ENCODE results near the gene ROBO3.

Gene ROBO3

GRCh38 chr11:124865181-124865901 lies at the start of gene ROBO3:
TSS of gene ROBO3 (plus strand) at chr11:124865432. CDS start at chr11:124865578, 146 bp downstream.
- DNase-seq = no peak

- DNase-seq = no peak
Measured at GRCh38 chr11:124817036-124817435, 48.2 kb upstream of the ROBO3 start.

- DNase-seq = no peak
Measured at GRCh38 chr11:124821995-124822730, 43.1 kb upstream of the ROBO3 start.

- DNase-seq = no peak
Measured at GRCh38 chr11:124823512-124824376, 41.5 kb upstream of the ROBO3 start.

- DNase-seq = no peak
Measured at GRCh38 chr11:124825876-124826275, 39.4 kb upstream of the ROBO3 start.

GRCh38 chr11:124829986-124830385 lies 35.2 kb upstream of the ROBO3 start:
- DNase-seq = no peak

GRCh38 chr11:124830749-124831148 lies 34.5 kb upstream of the ROBO3 start:
- no peak for DNase-seq

GRCh38 chr11:124831897-124832296 lies 33.3 kb upstream of the ROBO3 start:
- DNase-seq = no peak

GRCh38 chr11:124832571-124832970 lies 32.7 kb upstream of the ROBO3 start:
- no peak for DNase-seq

- DNase-seq = no peak
Measured at GRCh38 chr11:124834526-124835180, 30.6 kb upstream of the ROBO3 start.

GRCh38 chr11:124835918-124836317 lies 29.3 kb upstream of the ROBO3 start:
- no peak for DNase-seq

GRCh38 chr11:124837491-124837856 lies 27.8 kb upstream of the ROBO3 start:
- DNase-seq = no peak

GRCh38 chr11:124838805-124839127 lies 26.5 kb upstream of the ROBO3 start:
- no peak for DNase-seq

GRCh38 chr11:124839128-124839971 lies 25.9 kb upstream of the ROBO3 start:
- no peak for DNase-seq

- DNase-seq = no peak
Measured at GRCh38 chr11:124839972-124840621, 25.1 kb upstream of the ROBO3 start.

GRCh38 chr11:124840666-124841065 lies 24.6 kb upstream of the ROBO3 start:
- no peak for DNase-seq

- no peak for DNase-seq
Measured at GRCh38 chr11:124841201-124841600, 24.0 kb upstream of the ROBO3 start.

GRCh38 chr11:124841840-124842239 lies 23.4 kb upstream of the ROBO3 start:
- no peak for DNase-seq

GRCh38 chr11:124842305-124842704 lies 22.9 kb upstream of the ROBO3 start:
- DNase-seq = no peak

GRCh38 chr11:124843616-124843910 lies 21.7 kb upstream of the ROBO3 start:
- DNase-seq = no peak

GRCh38 chr11:124844664-124845079 lies 20.6 kb upstream of the ROBO3 start:
- no peak for DNase-seq
